ENCODE measurements around the gene TTC39A. TPM values are rescaled to one million over a fixed set of nuclear protein-coding genes. Genes with fewer than 3 reads are reported as not detected.
"Not testable (repeated sequence)": the region's sequence is repeated elsewhere in the genome, so short reads cannot be mapped to it uniquely, and the experiment has no call there.

Gene TTC39A
- total RNA-seq, 1 donor from 2014 or later = 32.6 TPM

DNA sequence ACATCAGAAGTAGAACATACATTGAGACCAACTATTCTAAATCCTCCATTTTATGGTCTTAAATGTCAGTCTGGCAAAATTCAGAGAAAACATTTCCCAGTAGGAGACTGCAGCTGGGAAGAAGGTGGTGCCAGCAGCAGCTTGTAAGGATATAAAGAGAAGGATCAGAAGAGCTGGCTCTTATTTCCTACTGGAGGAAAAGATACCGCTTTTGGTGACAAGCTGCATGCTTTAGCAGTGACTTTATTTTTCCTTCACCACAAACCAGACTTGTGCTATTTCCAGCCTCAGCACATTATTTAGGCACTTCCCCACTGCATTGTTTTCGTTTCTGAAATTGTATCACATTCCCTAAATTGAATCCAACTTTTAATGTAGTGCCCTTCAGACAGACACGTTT lies 65.9 kb downstream of the TTC39A start:
- no peak for ATAC-seq

DNA sequence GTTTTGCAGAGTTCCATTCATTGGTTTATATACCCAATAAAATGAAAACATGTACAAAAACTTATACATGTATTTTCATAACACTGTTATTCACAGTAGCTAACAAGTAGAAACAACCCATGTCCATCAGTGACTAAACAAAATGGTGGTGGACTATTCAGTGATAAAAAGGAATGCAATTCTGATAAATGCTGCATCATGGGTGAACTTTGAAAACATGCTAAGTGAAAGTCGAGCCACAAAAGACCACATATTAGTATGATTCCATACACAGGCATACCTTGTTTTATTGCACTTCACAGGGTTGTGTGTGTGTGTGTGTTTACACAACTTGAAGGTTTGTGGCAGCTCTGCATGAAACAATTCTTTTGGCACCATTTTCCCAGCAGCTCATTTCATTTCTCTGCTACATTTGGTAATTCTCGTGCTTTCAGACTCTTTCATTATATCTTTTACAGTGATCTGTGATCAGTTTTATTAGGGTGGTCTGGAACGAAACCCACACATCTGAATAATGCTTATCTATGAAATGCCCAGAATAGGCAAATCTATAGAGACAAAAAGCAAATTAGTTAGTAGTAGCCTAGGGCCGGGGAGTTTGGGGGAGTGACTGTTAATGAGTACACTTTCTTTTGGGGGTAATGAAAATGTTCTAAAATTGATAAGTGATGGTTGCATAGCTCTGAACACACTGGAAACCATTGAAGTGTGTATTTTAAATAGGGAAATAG lies 67.0 kb downstream of the TTC39A start:
- no peak for ATAC-seq

- no peak for ATAC-seq
These were observed 75.0 kb downstream of the TTC39A start for GRCh38 chr1:51255331-51255730.

- no peak for ATAC-seq
These were observed 76.7 kb downstream of the TTC39A start for GRCh38 chr1:51253691-51254090.

GRCh38 chr1:51252366-51252765 lies 78.0 kb downstream of the TTC39A start:
- no peak for ATAC-seq

DNA sequence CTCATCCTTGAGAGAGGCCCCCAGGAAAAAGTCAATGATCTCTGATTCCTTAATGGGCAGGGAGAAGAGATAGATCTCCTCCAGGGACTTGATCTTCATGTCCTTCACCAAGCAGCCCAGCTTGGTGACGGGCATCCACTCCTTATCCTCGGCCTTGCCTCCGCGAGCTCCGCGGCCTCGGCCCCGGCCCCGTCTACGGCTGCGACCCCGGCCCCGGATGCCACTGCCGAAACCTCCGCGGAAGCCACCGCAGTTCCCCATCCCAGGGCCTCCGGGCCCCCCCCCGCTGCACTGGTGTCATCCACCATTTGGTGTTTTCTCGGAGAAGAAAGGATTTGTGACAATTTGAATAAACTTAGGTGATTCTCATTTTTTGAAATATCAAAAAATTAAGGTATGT lies 79.2 kb downstream of the TTC39A start:
- ATAC-seq = not testable (repeated sequence)

GRCh38 chr1:51250729-51251128 lies 79.6 kb downstream of the TTC39A start:
- not testable (repeated sequence) for ATAC-seq

GRCh38 chr1:51249445-51249844 lies 80.9 kb downstream of the TTC39A start:
- ATAC-seq = no peak

DNA sequence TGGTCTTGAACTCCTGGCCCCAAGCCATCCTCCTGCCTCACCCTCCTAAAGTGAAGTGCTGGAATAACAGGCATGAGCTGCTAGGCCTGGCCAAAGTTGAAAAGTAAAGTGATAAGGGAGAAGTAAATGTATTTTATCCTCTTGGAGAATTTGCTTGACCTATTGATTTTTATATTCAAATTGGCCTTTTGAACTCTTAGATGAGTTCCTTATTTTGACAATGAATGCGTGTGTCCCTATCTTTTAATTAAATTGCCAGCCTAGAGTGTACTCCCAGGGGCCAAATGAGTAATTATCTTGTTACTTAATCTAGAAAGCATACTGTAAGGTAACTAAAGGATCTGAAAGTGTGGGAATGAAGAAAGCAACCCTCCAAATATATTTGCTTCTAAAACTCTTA lies 82.9 kb downstream of the TTC39A start:
- ATAC-seq = no peak

GRCh38 chr1:51247022-51247421 lies 83.3 kb downstream of the TTC39A start:
- no peak for ATAC-seq

DNA sequence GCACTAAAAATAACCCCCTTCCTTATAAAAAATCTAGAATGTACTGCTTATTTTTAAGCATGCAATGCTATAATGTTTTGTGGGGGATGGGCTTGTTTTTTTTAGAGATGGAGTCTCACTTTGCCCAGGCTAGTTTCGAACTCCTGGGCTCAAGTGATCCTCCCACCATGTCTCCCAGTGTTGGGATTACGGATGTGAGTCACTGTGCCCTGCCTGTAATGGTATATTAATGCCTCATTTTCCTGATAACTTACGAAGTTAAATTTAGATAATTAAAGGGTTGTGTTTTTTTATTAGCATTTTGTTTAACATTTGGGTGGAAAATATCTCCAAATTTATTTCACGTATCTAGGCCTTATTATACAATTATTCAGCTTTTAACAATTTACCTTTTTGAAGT lies 87.8 kb downstream of the TTC39A start:
- ATAC-seq = no peak

- ATAC-seq = no peak
These were observed 89.2 kb downstream of the TTC39A start for GRCh38 chr1:51241119-51241518.

DNA sequence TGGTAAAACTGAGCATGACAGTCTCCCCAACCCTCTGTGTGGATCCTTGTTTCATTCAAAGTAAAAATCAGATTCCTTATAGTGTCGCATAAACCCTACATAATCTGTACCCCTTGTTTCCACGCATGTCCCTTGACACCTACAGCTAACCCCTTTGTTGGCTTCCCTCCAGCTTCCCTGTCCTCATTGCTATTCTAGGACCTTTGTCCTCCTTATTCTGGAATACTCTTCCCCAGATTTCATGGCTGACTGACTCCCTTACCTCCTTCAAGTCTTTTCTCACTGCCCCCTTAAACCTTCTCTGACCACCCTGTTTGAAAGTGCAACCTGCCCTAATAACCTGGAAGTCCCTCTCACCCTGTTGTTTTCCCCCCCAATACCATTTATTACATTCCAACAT lies 90.3 kb downstream of the TTC39A start:
- ATAC-seq = no peak

DNA sequence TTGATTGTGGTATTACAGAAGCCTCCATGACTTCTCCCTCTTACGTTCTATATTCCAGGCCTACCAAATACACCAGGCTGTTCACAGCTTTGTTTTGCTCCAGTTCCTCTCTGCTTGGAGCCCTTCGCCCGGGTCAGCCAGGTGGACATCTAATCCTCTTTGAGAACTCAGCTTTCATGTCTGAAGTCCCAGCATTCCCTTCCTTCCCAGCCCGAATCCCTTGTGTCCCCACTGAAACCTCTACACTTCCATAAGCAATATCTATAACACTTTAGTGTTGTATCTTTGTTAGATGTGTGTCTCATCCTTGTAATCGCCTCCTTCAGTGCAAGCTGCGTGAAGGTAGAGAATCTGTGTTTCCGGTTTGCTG lies 92.3 kb downstream of the TTC39A start:
- ATAC-seq = no peak

DNA sequence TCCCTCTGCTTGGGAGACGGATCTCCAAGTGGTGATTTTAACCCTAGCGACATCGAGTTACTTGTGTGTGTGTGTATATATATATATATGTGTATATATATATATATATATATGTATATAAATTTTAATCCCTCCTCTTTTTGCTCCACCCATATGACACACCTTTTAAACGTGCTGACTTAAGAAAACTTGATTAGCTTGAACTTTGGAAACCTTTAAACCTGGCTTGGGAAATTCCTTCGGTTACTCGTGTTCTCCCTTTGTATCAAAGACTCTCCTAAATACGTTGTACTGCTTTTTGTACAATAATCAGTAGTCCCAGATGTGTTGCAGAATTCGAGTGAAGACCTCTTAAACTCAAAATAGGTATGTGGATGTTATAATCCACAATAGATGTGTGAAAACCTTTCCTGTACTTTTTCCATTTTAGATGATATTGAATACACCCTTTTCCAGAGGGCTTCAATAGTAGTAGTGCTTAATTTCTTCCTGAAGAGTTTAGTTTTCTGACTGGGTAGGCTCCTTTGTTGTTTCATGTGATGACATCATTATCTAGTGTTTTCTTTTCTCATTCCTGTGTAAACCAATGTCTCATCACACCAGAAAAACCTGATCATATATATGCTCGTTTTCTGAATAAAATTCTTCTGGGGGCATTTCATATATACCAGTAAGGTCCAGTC lies 92.9 kb downstream of the TTC39A start:
- peak; percentile 24 for ATAC-seq

Other genes with a start within 250 kb of the TTC39A start
- not detected for gene C1orf185, start 228.3 kb downstream of the TTC39A start, total RNA-seq
- 78.8 TPM for gene RNF11, start 94.3 kb downstream of the TTC39A start, total RNA-seq
- gene EPS15, start 188.7 kb upstream of the TTC39A start, total RNA-seq = 33.1 TPM